SK-N-SH (cell line): Measurements from ENCODE around the gene FAM222B.

Source experiments
- CTCF ChIP-seq: fragments of 200-600 bp; sonication (generic); IDR thresholded peaks from 2 replicates; pipeline ENCODE4 v1.6.1; 2017; ENCODE audit warnings: antibody characterized with exemption, mild to moderate bottlenecking, moderate library complexity
- EZH2phosphoT487 ChIP-seq: fragments of 200-600 bp; sonication (generic); IDR thresholded peaks from 2 replicates; pipeline ENCODE4 v1.6.1; 2017; ENCODE audit warnings: low read depth, mixed run types, mild to moderate bottlenecking, antibody characterized with exemption, moderate library complexity, borderline replicate concordance
- POLR2AphosphoS5 ChIP-seq: IDR thresholded peaks from 2 replicates; pipeline ENCODE4 v1.6.1; 2012; ENCODE audit warnings: low read depth, low read length
- SMC3 ChIP-seq: IDR thresholded peaks from 2 replicates; pipeline ENCODE4 v1.6.1; 2012; ENCODE audit warnings: low read depth, low read length, improper control_type of control experiment

GRCh38 chr17:28885951-28886350, 43.4 kb upstream of the FAM222B start:
- TF ChIP-seq EZH2phosphoT487, result no peak
- no peak for TF ChIP-seq POLR2AphosphoS5
- no peak for TF ChIP-seq SMC3
- TF ChIP-seq CTCF, result no peak
